GM12891 (cell line): ENCODE measurements around the gene TOB1.
"Not testable (repeated sequence)": the region's sequence is repeated elsewhere in the genome, so short reads cannot be mapped to it uniquely, and the experiment has no call there.

Experiments used
- DNase-seq: peaks from one replicate; pipeline ENCODE4 v3.0.0; 2011; ENCODE audit warnings: low spot score; ENCODE audit not compliant: insufficient read length
- FAIRE-seq: peaks from 2 replicates; lab custom pipeline; 2011; peaks lifted over from hg19 to GRCh38; lab: Jason Lieb, UNC
- PAX5 ChIP-seq: IDR thresholded peaks from 2 replicates; pipeline ENCODE4 v1.6.1; 2011; ENCODE audit warnings: low read length, moderate library complexity, mild to moderate bottlenecking; ENCODE audit not compliant: insufficient read depth, severe bottlenecking
- POLR2A ChIP-seq: IDR thresholded peaks from 2 replicates; pipeline ENCODE4 v1.6.1; 2011; ENCODE audit warnings: low read depth, low read length, control low read depth
- POLR2AphosphoS5 ChIP-seq: IDR thresholded peaks from 2 replicates; pipeline ENCODE4 v1.6.1; 2011; ENCODE audit warnings: low read depth, low read length, control low read depth
- POU2F2 ChIP-seq: IDR thresholded peaks from 2 replicates; pipeline ENCODE4 v1.6.1; 2011; ENCODE audit warnings: low read depth, mild to moderate bottlenecking, control low read depth, low read length, moderate library complexity
- SPI1 ChIP-seq: IDR thresholded peaks from 2 replicates; pipeline ENCODE4 v1.6.1; 2011; ENCODE audit warnings: low read depth, low read length, control low read depth
- TAF1 ChIP-seq: IDR thresholded peaks from 2 replicates; pipeline ENCODE4 v1.6.1; 2011; ENCODE audit warnings: low read depth, low read length, control low read depth

TOB1 gene

GRCh38 chr17:50861334-50861676, 4.8 kb downstream of the TOB1 start:
- TF ChIP-seq PAX5 (no peak), POU2F2 (no peak), POLR2A (no peak; the same call in 1 of the 2 replicates)
- DNase-seq (no peak), FAIRE-seq (no peak)

- DNase-seq, FAIRE-seq: not testable (repeated sequence)
Measured at GRCh38 chr17:50859727-50860126, 6.4 kb downstream of the TOB1 start.

- no peak for DNase-seq
- no peak for TF ChIP-seq PAX5
- TF ChIP-seq SPI1: no peak
- no peak for TF ChIP-seq POU2F2
- no peak for TF ChIP-seq POLR2A
- TF ChIP-seq TAF1: no peak
- TF ChIP-seq POLR2AphosphoS5: no peak
- FAIRE-seq: no peak
Measured at GRCh38 chr17:50858486-50859225, 7.5 kb downstream of the TOB1 start.

GRCh38 chr17:50856431-50856830, 9.7 kb downstream of the TOB1 start:
- TF ChIP-seq POLR2AphosphoS5 (no peak), POLR2A (no peak), TAF1 (no peak), PAX5 (no peak), POU2F2 (no peak), SPI1 (no peak)
- no peak for FAIRE-seq

GRCh38 chr17:50855708-50856330, 10.3 kb downstream of the TOB1 start:
- TF ChIP-seq POLR2AphosphoS5 (no peak), POU2F2 (no peak), SPI1 (no peak), TAF1 (no peak), POLR2A (no peak), PAX5 (no peak)
- no peak for FAIRE-seq
- DNase-seq: no peak

More at GRCh38 chr17:50856431-50856830, 9.7 kb downstream of the TOB1 start:
- DNase-seq: no peak

DNA sequence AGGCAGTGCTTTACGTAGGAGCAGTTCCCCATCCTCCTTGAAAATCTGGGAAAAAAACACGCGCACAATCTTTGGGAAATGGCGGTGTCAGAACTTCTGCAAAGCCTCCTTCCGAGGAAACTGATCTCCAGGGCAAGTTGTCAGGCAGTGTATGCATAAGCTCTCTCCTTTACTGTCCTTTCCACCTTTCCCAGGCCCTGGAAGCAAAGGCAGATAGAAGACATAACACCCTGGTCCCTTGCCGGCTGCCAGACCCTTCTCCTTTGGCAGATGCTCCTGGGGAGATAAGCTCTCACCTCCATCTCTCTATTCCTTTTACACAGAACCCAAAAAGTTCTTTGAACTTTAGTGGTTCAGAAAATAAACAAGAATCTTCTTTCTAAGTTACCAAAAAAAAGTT, 12.4 kb downstream of the TOB1 start:
- TF ChIP-seq POU2F2 (no peak), SPI1 (no peak), POLR2AphosphoS5 (no peak), POLR2A (no peak), TAF1 (no peak), PAX5 (no peak)
- no peak for DNase-seq
- no peak for FAIRE-seq

DNA sequence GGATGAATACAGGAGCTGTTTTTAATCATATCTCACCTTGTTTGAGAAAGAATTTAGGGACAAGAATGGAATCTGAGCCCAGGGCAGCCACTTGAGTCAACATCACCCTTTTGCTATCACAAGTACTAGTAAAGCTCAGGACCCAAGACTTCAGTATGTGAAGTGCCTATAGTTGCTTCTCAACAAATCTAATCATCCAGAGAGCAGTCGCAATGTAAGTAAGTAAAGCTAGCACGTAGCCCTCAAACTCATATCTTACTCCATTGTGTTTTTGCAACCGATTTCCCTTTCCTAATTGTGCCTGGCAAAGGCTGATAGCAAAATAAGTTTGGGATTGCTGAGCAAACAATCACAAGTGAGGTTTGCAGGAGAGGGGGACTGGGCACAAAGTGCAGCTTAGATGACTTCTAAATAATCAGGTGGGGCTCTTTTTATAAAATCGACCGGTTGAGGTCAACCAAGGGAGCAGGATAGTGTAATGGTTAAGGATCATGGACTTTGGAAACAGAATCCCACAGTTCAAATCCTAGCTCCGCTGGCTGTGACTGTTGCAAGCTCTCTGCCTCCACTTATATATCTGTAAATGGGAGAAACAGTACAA, 13.0 kb downstream of the TOB1 start:
- DNase-seq (no peak), FAIRE-seq (no peak)
- no peak for TF ChIP-seq PAX5
- TF ChIP-seq POU2F2: no peak
- TF ChIP-seq POLR2AphosphoS5: no peak
- TF ChIP-seq SPI1: no peak
- TF ChIP-seq TAF1: no peak

DNA sequence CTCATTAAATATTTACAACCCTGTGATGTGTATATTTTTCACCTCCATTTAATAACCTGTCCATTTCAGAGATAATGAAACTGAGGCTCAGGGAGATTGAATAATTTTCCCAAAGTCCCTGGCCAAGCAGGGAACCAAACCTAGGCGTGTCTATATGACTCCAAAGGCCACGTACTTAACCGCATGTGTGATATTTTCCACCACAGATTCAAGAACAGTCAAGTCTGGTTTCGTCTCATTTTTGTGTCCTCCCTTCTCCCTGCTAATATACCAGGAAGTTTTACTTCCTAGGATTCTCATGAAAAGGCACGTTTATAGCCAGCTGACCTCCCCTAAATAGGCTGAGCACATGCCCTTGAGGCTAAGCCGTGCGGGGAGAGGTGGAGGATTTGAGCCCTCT, 15.5 kb downstream of the TOB1 start:
- TF ChIP-seq TAF1 (no peak), POLR2A (no peak), POLR2AphosphoS5 (no peak), PAX5 (no peak), SPI1 (no peak)
- FAIRE-seq (no peak), DNase-seq (no peak)

DNA sequence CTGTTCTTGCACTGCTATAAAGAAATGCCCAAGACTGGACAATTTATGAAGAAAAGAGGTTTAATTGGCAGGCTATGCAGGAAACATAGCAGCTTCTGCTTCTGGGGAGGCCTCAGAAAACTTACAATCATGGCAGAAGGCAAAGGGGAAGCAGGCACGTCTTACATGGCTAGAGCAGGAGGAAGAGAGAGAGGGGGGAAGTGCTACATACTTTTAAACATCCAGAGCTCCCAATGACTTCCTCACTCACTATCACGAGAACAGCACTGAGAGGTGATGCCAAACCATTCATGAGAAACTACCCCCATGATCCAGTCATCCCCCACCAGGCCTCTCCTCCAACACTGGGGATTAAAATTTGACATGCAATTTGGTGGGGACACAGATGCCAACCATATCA, 17.4 kb downstream of the TOB1 start:
- FAIRE-seq: no peak
- TF ChIP-seq POU2F2: no peak
- TF ChIP-seq POLR2A: no peak
- no peak for DNase-seq

GRCh38 chr17:50848039-50848438, 18.1 kb downstream of the TOB1 start:
- DNase-seq (no peak), FAIRE-seq (no peak)
- TF ChIP-seq POLR2A (no peak), TAF1 (no peak)
